PC-9 (cell line): ENCODE results near the gene ITLN1.

Experiments
- CTCF ChIP-seq: fragments of 200-600 bp; sonication (generic); conservative IDR thresholded peaks from 2 replicates; pipeline ENCODE4 v1.6.1; 2017; ENCODE audit warnings: mixed run types, antibody characterized with exemption, mild to moderate bottlenecking, moderate library complexity
- EZH2 ChIP-seq: fragments of 200-600 bp; sonication (generic); IDR thresholded peaks from 2 replicates; pipeline ENCODE4 v1.8.0; 2017; ENCODE audit warnings: antibody characterized with exemption, low read depth

DNA sequence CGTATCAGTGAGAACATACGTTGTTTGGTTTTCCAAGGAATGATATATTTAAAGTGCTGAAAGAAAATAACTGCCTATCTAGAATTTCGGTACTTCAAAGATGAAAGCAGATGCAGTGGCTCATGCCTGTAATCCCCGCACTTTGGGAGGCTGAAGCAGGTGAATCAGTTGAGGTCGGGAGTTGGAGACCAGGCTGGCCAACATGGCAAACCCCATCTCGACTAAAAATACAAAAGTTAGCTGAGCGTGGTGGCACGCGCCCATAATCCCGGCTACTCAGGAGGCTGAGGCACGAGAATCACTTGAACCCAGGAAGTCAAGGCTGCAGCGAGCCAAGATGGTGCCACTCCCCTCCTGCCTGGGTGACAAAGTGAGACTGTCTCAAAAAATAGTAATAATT lies 38.7 kb downstream of the ITLN1 start:
- TF ChIP-seq CTCF (no peak), EZH2 (no peak)
